Fibroblast of lung (primary cell): Measurements from ENCODE around the gene CARD19. TPM values are rescaled to one million over a fixed set of nuclear protein-coding genes. Genes with fewer than 3 reads are reported as not detected.

Experiments
- DNase-seq, 2 donors: peaks; one replicate each; pipeline versions ENCODE4 v3.0.0 to v3.0.0-alpha.2; 2010; ENCODE audit warnings: low read depth in 2 of 2
- H2AFZ ChIP-seq: 2 replicates; pipeline ENCODE4 v1.5.1; 2012; ENCODE audit warnings: low read length, control low read depth, inconsistent platforms
- H3K27ac ChIP-seq: 2 replicates; pipeline ENCODE4 v1.5.1; 2011; ENCODE audit warnings: low read length, control low read depth; ENCODE audit not compliant: insufficient read depth
- H3K27me3 ChIP-seq: 2 replicates; pipeline ENCODE4 v1.5.1; 2011; ENCODE audit warnings: mild to moderate bottlenecking, low read length; ENCODE audit not compliant: control insufficient read depth, insufficient read depth
- H3K36me3 ChIP-seq: 2 replicates; pipeline ENCODE4 v1.5.1; 2011; ENCODE audit warnings: low read length; ENCODE audit not compliant: control insufficient read depth, insufficient read depth
- H3K4me1 ChIP-seq: 2 replicates; pipeline ENCODE4 v1.5.1; 2011; ENCODE audit warnings: low read length; ENCODE audit not compliant: control insufficient read depth, insufficient read depth; ENCODE audit errors: extremely low read depth
- H3K4me2 ChIP-seq: 2 replicates; pipeline ENCODE4 v1.5.1; 2011; ENCODE audit warnings: low read length, control low read depth; ENCODE audit not compliant: insufficient read depth; ENCODE audit errors: extremely low read depth
- H3K4me3 ChIP-seq, 4 experiments: fragments of 200-600 bp in 1 of 4; sonication (generic) in 1 of 4; replicated peaks in 1 of 4; 2 replicates each; pipeline ENCODE4 v1.5.1; 2011 to 2016; ENCODE audit warnings: low read length in 4 of 4, low read depth in 3 of 4, mild to moderate bottlenecking in 3 of 4, control low read depth in 2 of 4, inconsistent platforms in 1 of 4, mixed read lengths in 1 of 4; ENCODE audit not compliant: insufficient read depth in 1 of 4; ENCODE audit errors: control extremely low read depth in 1 of 4
- H3K79me2 ChIP-seq: 2 replicates; pipeline ENCODE4 v1.5.1; 2012; ENCODE audit warnings: mild to moderate bottlenecking, low read length, inconsistent platforms; ENCODE audit not compliant: control insufficient read depth, insufficient read depth
- H3K9ac ChIP-seq: 2 replicates; pipeline ENCODE4 v1.5.1; 2011; ENCODE audit warnings: mild to moderate bottlenecking, low read length, control low read depth; ENCODE audit not compliant: insufficient read depth
- H3K9me3 ChIP-seq: 2 replicates; pipeline ENCODE4 v1.5.1; 2012; ENCODE audit warnings: low read depth, low read length; ENCODE audit not compliant: control insufficient read depth, insufficient read depth
- H4K20me1 ChIP-seq: 2 replicates; pipeline ENCODE4 v1.5.1; 2011; ENCODE audit warnings: low read length; ENCODE audit not compliant: control insufficient read depth, insufficient read depth; ENCODE audit errors: extremely low read depth
- EZH2 ChIP-seq: IDR thresholded peaks from 2 replicates; pipeline ENCODE4 v1.5.1; 2012; ENCODE audit warnings: low read length, control low read depth, mild to moderate bottlenecking; ENCODE audit errors: missing control alignments
- polyA plus RNA-seq, 2 donors: library from polyadenylated mRNA; depleted of rRNA in 1 of 2; stranded (reverse) in 1 of 2; unstranded in 1 of 2; fragments of >200 nt; gene quantifications; 2 replicates each; pipeline ENCODE4 v1.2.1, GENCODE V29; 2011 to 2012; ENCODE audit warnings: missing spikeins in 1 of 2
- total RNA-seq: library from RNA; depleted of rRNA; stranded (reverse); fragments of >200 nt; gene quantifications from 2 replicates; pipeline ENCODE4 v1.2.1, GENCODE V29; 2014
- TF ChIP-seq, protein P1 (sequence below), 2 donors: IDR thresholded peaks in 1 of 2; conservative IDR thresholded peaks in 1 of 2; 1 replicate in 1 of 2; 2 replicates in 1 of 2; pipeline ENCODE4 v1.5.1; 2011 to 2012; ENCODE audit warnings: low read length in 2 of 2, control low read depth in 1 of 2, inconsistent platforms in 1 of 2, low read depth in 1 of 2, mild to moderate bottlenecking in 1 of 2

CARD19 gene
- total and polyA plus RNA-seq, 2 donors (not counting 1 experiment from before 2014, with no cell fraction given) = 30.2 to 91.0 TPM

DNA sequence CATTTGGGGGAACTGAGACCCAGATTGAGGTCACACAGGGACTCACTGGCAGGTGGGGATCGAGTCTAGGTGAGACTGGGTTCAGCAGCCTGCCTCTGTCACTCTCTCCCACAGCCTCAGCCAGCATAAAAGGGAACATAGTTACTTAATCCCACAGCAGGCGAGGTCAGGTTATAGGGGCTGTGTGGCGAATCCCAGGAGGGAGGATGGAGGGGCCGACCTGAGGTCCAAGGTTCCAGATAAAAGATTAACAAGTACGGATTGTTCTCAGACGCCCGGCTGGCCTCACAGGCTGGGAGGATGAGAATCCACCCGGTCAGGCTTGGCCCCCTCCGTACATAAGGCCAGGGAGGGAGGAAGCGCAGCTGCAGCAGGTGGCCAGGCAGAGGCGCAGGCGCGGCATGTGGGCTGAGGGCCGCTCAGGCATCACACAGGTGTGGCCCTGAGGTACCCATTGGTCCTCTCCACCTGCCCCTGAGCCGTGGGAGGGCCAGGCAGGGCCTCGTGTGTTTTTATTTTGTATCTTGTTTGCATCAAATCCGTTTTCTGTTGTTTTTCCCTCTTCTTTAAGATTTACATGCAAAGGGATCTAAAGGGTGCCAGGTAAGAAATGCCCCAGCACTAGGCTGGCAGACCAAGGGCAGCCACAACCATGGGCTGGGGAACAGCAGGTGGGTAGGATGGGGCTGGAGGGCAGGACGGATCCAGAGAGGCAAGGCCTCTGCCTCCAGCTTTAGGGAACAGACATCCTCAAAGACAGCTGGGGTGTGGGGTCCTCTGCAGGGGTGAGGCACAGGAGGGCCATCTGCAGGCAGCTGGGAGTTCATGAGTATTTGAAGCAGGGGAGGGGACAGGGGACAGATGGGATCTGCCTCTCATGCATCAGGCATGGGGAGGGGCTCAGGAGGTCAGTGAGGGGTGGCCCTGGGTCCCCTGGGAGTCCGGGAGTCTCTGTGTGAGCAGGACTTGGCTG lies 33.9 kb upstream of the CARD19 start:
- H3K4me2 ChIP-seq = no peak overlapping the region
- no peak overlapping the region for H2AFZ ChIP-seq
- H3K79me2 ChIP-seq = no peaks in the 10 kb centered on the region
- no peak overlapping the region for H3K27ac ChIP-seq
- H3K4me3 ChIP-seq = no peak overlapping the region
- H3K9me3 ChIP-seq = no peaks in the 10 kb centered on the region
- TF ChIP-seq, protein P1, sequence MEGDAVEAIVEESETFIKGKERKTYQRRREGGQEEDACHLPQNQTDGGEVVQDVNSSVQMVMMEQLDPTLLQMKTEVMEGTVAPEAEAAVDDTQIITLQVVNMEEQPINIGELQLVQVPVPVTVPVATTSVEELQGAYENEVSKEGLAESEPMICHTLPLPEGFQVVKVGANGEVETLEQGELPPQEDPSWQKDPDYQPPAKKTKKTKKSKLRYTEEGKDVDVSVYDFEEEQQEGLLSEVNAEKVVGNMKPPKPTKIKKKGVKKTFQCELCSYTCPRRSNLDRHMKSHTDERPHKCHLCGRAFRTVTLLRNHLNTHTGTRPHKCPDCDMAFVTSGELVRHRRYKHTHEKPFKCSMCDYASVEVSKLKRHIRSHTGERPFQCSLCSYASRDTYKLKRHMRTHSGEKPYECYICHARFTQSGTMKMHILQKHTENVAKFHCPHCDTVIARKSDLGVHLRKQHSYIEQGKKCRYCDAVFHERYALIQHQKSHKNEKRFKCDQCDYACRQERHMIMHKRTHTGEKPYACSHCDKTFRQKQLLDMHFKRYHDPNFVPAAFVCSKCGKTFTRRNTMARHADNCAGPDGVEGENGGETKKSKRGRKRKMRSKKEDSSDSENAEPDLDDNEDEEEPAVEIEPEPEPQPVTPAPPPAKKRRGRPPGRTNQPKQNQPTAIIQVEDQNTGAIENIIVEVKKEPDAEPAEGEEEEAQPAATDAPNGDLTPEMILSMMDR (conservative IDR thresholded peaks at IDR 0.05 in 1 of 2, IDR thresholded peaks at IDR 0.05 in 1 of 2; ENCODE audit: low read depth in 1 of 2, low read length in 2 of 2) = no peak
- no peak for TF ChIP-seq EZH2
- H3K36me3 ChIP-seq = no peaks in the 10 kb centered on the region
- H4K20me1 ChIP-seq = no peaks in the 10 kb centered on the region
- DNase-seq = no peak
- H3K4me1 ChIP-seq = no peaks in the 10 kb centered on the region
- no peak overlapping the region for H3K9ac ChIP-seq
- H3K27me3 ChIP-seq = no peaks in the 10 kb centered on the region

DNA sequence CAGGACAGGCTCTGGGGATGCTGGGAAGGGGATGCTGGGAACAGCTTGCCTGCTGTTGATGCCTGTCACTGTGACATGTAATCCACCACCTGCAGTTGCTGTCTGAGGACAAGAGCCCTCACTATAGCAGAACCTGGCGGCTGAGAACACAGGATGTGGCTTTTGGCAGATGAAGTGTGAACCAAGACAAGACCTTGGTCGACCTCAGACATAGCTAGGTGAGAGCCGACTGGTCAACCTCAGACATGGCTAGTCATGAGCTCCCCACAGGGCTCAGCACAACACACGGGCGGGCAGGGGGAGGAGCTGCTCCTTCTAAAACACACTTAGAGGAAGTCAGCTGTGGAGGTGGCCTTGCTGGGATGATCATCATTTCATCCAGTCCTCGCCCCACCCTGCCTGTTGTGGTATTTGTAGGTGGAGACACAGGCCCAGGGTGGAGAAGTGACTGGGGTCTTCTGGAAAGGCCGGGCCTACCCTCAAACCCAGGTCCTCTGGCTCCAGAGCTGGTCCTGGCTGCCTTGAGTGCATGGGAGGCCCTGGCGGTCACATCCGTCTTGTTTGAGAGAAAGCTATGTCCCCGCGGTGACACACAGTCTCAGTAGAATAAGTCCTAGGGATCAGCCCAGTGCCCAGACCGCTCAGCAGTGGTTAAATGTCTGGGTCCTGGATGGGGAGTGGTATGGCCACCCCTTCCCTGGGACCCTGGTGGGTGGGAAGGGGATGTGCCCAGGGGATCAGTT lies 31.5 kb upstream of the CARD19 start:
- no peak overlapping the region for H3K9ac ChIP-seq
- H3K4me2 ChIP-seq = no peak overlapping the region
- TF ChIP-seq, protein P1 (conservative IDR thresholded peaks at IDR 0.05 in 1 of 2, IDR thresholded peaks at IDR 0.05 in 1 of 2; ENCODE audit: low read depth in 1 of 2, low read length in 2 of 2) = no peak
- TF ChIP-seq EZH2 = no peak
- DNase-seq = peak in 1 of 2 donors; percentile 52
- no peak overlapping the region for H3K27ac ChIP-seq
- no peaks in the 10 kb centered on the region for H3K36me3 ChIP-seq
- H3K79me2 ChIP-seq = no peaks in the 10 kb centered on the region
- H3K9me3 ChIP-seq = no peaks in the 10 kb centered on the region
- no peaks in the 10 kb centered on the region for H3K4me1 ChIP-seq
- no peak overlapping the region for H3K4me3 ChIP-seq
- H4K20me1 ChIP-seq = no peaks in the 10 kb centered on the region
- no peak overlapping the region for H2AFZ ChIP-seq
- no peaks in the 10 kb centered on the region for H3K27me3 ChIP-seq

DNA sequence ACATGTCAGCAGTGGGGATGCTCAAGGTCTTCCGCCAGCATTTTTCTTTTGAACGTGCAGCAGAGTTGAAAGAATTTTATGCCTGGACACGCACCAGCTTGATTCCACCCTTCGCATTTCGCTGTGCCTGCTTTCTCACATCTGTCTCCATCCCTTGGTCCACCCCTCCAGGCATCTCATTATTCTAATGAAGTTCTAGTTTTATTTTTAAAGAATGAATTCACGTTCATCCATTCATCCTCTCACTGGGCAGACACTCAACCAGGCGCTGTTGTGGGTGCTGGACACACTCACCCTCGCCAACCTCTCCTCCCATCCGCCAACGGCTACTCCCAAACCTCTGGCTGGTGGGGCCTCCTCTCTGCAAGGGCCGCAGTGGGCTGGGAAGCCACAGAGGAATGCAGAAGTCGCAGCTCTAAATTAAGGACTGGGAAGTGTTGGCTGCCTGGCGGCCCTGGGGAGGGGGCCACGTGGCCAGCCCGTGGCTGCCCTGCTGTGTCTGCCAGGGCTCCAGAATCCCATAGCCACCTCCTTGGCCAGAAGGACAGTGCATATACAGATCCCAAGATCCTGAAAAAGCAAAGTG lies 30.8 kb upstream of the CARD19 start:
- no peak overlapping the region for H3K4me3 ChIP-seq
- no peaks in the 10 kb centered on the region for H3K27me3 ChIP-seq
- no peaks in the 10 kb centered on the region for H3K36me3 ChIP-seq
- no peaks in the 10 kb centered on the region for H4K20me1 ChIP-seq
- no peaks in the 10 kb centered on the region for H3K79me2 ChIP-seq
- no peaks in the 10 kb centered on the region for H3K9me3 ChIP-seq
- H3K27ac ChIP-seq = no peak overlapping the region
- H3K9ac ChIP-seq = no peak overlapping the region
- no peak overlapping the region for H2AFZ ChIP-seq
- no peak for DNase-seq
- no peaks in the 10 kb centered on the region for H3K4me1 ChIP-seq
- no peak overlapping the region for H3K4me2 ChIP-seq
- TF ChIP-seq, protein P1 (conservative IDR thresholded peaks at IDR 0.05 in 1 of 2, IDR thresholded peaks at IDR 0.05 in 1 of 2; ENCODE audit: low read depth in 1 of 2, low read length in 2 of 2) = no peak
- no peak for TF ChIP-seq EZH2
